Measurements from ENCODE around the gene NELFB.

GRCh38 chr9:137263506-137263905 is 8.4 kb downstream of the NELFB start:
- TF ChIP-seq, protein P1, sequence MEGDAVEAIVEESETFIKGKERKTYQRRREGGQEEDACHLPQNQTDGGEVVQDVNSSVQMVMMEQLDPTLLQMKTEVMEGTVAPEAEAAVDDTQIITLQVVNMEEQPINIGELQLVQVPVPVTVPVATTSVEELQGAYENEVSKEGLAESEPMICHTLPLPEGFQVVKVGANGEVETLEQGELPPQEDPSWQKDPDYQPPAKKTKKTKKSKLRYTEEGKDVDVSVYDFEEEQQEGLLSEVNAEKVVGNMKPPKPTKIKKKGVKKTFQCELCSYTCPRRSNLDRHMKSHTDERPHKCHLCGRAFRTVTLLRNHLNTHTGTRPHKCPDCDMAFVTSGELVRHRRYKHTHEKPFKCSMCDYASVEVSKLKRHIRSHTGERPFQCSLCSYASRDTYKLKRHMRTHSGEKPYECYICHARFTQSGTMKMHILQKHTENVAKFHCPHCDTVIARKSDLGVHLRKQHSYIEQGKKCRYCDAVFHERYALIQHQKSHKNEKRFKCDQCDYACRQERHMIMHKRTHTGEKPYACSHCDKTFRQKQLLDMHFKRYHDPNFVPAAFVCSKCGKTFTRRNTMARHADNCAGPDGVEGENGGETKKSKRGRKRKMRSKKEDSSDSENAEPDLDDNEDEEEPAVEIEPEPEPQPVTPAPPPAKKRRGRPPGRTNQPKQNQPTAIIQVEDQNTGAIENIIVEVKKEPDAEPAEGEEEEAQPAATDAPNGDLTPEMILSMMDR (IDR thresholded peaks at IDR 0.05; ENCODE audit: low read depth, low read length) = no peak
- no peak for TF ChIP-seq EZH2phosphoT487 (IDR thresholded peaks at IDR 0.05; ENCODE audit: low read depth)

All from OCI-LY3 (cell line).